HL-60/S4 treated with phorbol 12-myristate 13-acetate at 8.2 ng/mL for 4 days and 3 days (cell line): Measurements from ENCODE around the gene SLC12A5.

ENCODE experiments used
- in situ Hi-C: fragments of 300-500 bp; cut with MboI; formaldehyde crosslinking; loops from 2 replicates; pipeline ENCODE4 v1.15.0; 2022; ENCODE audit warnings: low sequenced_read_pairs

SLC12A5 gene

DNA sequence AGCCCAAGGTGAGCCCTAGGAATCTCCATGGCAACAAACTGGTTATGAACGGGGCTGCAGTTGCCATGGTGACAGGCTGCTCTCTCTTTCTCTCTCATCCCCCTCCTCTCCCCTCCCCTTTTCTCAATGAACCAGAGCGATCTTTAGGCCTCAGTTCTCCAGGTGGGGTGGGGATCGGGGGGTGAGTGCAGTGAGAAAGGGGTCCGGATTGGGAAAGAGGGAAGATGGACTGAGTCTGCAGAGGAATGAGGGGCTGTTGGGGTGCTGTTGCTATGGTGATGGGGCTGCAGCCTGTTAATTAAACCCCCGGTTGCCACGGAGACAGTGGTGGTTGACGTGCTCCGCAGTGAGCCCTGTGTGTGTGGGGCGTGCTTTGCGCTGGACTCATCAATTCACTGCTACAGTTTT is 3.6 kb upstream of the SLC12A5 start:
- in situ Hi-C loops, result no loop called here

DNA sequence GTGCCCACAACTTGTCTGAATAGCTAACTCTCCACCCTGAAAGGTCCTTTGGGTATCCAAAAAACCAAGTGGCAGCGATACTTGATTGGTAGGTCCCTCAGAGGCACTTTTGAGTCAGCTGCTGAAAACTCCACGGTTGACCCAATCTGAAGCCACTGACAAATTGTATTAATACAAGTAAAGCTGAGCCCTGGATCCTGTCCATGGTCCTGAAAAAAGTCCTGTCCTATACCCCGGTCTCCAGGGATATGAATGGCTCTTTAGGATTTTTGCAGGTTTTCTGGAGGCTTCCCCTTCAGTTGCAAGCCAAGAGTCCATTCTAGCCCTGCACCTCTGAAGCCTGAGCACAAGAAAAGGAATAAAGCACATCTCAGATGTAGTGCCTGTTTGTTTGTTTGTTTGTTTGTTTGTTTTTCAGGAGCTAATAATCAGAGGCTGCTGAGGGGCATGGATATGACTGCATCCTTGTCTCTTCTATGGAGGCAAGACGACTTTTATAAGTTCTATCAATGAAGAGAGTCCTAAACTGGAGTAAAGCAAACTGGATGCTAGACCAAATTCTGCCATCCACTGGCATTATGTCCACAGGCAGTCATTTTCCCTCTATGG is 1.7 kb upstream of the SLC12A5 start:
- in situ Hi-C loops, result no loop called here

DNA sequence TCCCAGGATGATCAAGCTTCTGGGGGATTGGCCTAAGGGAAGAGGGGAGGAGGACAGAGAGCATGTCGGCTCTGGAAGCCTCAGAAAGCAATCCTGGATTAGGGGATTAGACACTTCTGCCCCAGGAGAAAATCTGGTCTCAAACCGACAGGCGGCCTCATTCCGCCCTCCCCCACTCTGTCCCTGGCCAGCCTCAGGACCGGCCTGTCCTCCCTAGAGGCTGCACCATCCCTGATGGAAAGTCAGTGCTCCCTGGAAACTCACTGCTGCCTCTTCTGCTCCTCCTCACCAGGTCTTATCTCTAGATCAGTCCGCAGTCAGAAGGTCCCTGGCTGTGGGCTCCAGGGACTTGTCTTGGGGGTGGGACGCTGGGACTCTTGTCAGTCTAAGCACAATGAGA is 905 bp upstream of the SLC12A5 start:
- in situ Hi-C loops, result no loop called here

DNA sequence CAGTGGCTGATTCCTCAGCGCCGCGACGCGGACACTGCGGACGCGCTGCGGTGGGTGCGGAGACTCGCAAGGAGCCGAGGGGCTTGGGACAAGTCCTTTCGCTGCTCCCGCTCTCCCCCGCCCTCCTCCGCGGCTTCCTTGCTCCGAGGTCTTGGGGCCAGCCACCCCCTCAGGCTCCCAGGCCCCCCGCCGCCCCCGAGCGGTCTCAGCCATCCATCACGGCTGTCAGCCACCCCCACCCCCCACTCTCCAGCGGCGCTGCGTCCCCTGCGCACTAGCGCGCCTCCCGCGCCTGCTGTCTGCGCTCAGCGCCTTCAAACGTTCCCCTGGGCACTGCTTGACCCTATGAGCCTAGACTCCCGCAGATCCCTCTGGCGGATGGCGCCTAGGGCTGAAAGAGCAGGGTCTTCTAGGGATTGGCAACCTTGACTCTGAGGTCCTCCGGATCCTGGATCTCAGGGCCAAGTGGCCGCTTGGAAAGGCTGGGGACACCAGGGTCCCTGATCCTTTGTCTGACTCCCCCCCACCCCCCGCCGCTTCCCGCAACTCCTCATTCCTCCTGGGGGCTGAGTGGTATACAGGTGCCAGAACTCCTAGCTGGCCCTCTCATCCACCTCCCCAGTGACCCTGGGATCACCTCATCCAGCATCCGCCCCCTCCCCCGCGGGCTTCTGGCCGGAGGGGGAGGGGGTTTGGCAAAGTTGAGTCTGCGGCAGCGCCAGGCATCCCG is 1.4 kb downstream of the SLC12A5 start:
- in situ Hi-C loops, result no loop called here

DNA sequence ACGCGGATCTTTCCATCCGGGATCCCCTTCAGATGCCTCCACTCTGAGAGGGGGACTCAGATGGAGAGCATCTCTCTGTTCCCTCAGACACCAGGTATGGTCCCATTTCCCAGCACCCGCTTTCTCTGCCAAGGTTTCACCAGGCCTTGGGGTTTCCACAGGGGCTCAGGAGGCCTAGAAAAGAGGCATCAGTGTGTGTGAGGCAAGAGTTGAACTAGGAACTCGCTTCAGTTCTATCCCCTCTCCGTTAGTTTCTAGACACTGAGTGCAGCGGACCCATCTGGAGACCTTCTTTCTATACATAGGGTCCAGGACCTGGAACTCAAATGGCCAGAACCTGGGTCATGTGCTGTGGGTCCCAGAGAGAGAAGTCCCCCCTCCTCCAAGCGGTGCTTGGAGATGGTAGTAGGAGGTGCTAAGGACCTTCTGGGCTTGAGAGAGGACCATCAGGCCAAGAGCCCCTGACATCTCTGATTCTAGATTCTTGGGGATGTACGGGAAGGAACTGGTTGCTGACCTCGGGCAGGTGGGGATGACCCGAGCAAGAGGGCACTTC is 2.1 kb downstream of the SLC12A5 start:
- in situ Hi-C loops, result no loop called here

DNA sequence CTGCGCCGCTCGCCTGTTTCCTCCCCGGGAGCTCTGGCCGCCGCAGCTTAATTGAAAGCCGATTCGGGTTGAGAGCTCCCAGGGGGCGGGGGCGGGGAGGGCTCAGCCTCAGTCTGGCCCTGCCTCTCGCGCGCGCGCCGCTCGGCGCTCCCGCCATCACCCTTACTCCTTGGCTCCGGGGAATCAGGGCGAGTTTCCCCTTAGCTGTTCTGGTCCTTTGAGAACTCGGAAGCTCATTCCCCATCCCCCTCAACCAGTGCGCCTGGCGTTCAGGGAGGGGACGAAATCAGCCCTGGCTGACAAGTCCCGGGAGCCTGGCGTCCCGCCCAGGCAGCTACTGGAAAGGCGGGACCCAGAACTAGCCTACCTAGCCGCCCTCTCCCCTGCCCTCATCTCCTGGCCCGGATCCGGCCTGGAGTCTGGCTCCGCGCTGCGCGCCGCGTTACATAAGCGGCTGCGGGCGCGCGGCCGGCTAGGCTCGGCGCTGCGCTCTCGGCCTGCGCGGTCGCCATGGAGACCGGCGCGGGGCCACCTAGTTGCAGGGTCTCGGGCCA is 2.8 kb downstream of the SLC12A5 start:
- in situ Hi-C loops, result no loop called here

DNA sequence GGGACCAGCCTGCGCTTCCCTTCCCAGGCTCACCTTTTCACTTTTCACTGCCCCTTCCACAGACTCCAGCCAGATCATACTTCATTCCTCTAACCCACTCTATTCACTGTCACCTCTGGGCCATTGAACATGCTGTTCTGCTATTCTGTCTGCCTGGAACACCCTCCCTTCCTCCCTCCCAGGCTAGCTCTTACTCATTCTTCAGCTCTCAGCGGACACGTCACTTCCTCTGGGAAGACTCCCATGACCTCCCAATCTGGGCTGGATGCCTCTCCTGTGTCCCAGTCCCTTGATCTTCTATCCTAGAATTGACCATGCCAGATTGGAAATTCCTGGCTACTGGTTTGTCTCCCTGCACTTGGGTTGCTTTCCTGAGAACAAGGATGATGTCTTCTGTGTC is 5.0 kb downstream of the SLC12A5 start:
- in situ Hi-C loops, result no loop called here

DNA sequence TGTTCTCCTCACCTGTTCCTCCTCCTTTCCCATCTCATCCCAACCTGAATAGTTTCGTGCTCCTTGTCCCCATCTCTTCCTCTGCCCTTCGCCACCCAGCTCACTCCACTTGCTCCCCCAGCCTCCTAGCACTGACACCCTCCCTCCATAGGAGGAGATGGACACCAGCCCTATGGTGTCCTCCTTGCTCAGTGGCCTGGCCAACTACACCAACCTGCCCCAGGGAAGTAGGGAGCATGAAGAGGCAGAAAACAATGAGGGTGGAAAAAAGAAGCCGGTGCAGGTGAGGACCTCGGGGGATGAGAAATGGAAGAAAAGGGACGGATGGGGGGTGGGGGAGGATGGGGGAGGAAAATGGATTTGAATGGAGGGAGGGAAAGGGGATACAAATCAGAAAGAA is 6.2 kb downstream of the SLC12A5 start:
- in situ Hi-C loops, result no loop called here

DNA sequence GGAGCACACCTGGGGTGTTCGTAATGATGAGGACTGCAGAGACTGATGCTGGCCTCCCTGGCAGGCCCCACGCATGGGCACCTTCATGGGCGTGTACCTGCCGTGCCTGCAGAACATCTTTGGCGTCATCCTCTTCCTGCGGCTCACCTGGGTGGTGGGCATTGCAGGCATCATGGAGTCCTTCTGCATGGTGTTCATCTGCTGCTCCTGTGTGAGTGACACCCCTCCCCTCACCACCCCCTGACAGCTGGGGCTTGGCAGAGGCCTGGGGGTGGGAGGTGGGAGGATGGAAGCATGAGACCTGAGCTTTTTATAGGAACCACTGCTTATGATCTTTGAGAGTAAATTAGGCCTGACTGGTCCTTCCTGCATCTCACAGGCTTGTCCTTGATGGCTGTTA is 6.7 kb downstream of the SLC12A5 start:
- in situ Hi-C loops, result no loop called here

DNA sequence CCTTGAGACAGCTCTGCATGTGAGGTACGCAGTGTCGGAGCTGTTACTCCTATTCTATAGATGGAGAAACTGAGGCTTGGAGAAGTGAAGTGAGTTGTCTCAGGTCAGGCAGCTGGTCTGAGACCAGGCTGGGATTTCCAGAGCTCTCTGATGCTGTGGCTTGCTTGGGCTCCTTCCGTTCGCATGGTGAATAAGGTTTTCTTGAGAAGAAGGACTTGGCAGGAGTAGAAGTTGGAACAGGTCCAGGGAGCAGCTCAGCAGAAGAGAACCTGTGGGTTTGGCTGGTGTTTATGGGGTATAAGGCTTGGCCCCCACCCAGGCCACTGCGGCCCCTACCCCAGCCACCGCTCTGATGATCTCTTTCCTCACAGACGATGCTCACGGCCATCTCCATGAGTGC is 7.4 kb downstream of the SLC12A5 start:
- in situ Hi-C loops, result no loop called here

DNA sequence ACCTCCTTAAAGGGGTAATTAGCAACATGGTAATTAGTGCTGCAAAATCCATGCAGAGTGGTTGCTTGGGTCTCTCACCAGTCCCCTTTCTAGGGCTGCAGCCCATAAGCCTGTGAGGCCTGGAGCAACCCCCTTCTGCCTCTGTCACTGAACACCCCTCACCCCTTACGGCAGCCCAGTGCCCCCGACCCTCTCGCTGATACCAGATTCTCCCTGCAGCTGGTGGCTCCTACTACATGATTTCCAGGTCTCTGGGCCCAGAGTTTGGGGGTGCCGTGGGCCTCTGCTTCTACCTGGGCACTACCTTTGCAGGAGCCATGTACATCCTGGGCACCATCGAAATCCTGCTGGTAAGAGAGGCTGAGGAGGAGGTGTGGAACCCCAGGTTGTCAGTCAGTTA is 8.0 kb downstream of the SLC12A5 start:
- in situ Hi-C loops, result no loop called here

DNA sequence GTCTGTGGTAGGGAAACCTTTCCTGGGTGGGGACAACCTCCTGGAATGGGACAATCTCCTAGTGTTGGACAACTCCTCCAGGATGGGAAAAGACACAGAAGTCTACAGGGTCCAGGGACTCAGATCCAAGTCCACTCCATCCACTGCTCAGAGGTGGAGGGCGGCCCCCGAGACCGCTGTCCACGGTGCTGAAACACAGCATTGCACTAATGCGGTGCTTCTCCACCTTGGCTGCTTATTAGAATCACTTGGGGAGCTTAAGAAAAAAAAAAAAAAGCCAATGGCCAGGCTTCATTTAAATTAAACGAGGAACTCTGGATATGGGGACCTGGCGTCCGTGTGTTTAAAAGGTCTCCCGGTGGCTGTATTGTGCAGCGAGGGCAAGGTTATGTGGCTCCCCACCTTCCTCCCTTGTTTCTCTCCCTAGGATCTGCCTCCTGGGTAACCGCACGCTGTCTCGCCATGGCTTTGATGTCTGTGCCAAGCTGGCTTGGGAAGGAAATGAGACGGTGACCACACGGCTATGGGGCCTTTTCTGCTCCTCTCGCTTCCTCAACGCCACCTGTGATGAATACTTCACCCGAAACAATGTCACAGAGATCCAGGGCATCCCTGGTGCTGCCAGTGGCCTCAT is 12.0 kb downstream of the SLC12A5 start:
- in situ Hi-C loops, result no loop called here

DNA sequence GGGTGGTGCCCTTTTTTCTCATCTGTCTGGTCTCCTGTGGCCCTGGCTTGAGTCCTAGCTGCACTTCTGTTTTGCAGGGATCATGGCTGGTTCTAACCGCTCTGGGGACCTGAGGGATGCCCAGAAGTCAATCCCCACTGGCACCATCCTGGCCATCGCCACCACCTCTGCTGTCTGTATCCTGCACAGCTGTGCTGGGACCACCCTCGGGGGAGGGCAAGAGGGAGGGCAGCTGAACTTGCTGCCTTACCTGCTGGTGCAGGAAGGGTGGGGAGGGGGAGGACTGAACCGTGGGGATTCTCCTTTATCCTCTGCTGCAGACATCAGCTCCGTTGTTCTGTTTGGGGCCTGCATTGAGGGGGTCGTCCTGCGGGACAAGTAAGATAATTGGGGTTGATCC is 14.5 kb downstream of the SLC12A5 start:
- in situ Hi-C loops, result no loop called here

DNA sequence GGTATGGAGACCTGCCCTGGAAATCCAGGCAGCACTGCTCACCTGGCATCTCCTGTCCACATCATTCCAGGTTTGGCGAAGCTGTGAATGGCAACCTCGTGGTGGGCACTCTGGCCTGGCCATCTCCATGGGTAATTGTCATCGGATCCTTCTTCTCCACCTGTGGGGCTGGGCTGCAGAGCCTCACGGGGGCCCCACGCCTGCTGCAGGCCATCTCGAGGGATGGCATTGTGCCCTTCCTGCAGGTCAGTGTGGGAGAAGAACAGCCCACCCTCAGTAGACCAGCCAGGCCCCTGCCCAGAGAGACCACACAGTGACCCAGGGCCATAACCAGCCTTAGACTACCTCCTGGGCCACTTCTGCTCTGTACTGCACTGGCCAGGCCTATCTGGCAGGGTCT is 15.9 kb downstream of the SLC12A5 start:
- in situ Hi-C loops, result no loop called here

DNA sequence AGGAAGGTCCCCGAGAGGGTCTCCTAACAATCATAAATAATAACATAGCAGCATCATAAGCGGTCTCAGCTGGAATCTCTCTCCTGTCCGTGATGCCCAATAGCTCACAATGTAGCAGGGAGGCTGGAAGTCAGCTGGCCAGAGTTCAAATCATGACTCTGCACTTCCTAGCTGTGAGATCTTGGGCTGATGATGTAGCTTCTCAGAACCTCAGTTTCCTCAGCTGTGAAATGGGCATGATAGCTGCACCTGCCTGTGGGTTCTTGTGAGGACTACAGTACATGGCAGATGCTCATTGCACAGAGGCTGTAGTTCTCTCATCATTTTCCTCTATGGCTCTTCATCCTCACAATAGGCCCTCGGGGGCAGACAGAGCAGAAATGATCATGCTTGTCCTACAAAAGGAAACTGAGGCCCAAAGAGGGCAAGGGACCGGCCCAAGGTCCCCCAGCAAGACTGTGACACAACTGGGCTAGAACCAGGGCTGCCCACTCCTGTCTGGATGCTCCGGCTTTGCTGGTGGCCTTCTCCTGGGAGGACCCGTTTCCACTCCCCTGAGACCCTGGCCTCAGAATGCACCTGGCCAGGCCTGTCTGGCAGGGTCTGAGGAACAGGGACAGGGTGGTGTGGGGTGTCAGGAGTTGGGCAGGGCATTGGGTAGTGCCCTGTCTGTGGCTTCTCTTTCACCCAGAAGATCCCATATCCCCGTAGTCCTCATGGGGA is 17.7 kb downstream of the SLC12A5 start:
- in situ Hi-C loops, result no loop called here

DNA sequence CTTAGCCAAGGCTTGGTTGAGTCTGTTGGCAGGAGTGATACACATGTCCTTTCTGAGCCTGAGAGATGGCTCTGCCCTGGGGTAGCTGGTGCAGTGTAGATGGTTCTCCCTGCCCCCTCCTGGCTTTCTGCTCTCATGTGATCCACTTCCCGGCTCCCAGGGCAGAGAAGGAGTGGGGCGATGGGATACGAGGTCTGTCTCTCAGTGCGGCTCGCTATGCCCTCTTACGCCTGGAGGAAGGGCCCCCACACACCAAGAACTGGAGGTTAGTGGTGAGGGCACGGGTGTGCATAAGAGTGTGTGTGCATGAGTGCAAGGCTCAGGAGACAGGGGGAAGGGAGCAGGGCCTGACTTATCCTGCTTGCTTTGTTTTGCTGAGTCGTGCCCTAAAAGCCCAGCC is 18.8 kb downstream of the SLC12A5 start:
- in situ Hi-C loops, result no loop called here

DNA sequence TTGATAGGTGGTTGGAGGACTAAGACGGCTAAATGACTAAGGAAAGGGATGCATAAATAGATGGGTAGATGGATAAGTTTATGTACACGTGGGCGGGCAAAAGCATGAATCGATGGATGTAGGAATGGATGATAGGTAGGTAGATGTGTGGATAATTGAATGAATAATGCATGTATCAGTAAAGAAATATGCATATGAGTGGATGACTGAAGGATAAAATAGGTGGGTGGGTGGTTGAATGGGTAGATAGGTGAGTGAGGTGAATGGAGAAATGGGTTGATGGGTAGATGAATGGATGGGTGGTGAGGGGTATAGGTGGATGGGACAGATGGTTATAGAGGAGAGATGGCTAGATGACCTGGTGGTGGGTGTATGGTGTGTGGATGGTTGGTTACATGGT is 20.2 kb downstream of the SLC12A5 start:
- in situ Hi-C loops, result no loop called here

DNA sequence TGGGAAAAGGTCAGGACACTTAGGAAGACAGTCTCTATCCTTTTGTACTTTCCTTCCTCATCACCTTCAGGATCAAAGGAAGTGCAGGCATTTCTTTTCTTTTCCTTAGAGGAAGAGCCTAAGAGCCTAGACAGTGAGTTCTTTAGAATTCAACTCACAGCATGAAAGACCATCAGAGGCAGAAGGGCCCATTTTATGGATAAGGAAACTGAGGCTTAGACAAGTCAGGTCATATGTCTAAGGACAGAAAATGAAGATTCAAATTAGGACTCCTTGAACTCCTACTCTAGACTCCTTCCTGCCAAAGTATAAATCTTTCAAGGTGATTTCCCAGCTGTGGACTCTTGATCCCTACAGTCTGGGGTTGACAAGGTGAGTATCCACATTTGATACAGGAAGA is 20.8 kb downstream of the SLC12A5 start:
- in situ Hi-C loops, result no loop called here

DNA sequence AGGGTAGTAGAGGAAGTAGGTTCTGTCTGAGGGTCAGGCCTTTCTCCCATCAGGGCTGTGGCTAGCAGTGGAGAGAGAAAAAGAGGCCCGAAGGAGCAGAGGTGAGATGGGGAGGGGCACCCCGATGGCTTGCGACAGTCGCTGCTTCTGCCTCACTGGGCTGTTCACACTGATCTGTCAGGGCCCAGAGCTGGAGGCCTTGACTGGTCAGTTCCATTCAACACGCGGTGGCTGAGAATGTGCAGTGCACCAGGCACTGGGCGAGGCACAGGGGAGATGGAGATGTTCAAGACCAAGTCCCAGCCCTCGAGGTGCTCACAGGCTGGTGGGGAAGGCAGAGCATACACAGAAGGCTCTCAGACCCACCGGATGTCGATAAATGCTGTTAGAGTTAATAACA is 21.4 kb downstream of the SLC12A5 start:
- in situ Hi-C loops, result no loop called here

DNA sequence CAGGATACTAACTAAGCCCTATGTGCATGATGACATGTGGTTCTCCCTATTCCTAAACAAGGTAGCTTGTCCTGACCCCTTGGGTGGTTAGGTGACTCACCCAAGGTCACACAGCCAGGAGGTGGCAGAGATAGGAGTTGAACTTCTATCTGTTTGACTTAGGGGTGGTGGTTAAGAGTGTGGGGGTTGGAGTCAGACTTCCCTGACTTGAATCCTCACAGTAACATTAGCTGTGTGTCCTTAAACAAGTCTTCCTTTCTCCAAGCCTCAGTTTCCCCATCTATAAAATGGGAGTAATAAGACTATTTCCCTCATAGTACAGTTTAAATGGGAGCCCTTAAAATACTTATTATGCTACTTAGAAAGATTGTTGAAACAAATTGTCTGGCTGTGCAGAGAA is 21.9 kb downstream of the SLC12A5 start:
- in situ Hi-C loops, result no loop called here
